ENCODE data around the gene COBL.

The COBL gene

DNA sequence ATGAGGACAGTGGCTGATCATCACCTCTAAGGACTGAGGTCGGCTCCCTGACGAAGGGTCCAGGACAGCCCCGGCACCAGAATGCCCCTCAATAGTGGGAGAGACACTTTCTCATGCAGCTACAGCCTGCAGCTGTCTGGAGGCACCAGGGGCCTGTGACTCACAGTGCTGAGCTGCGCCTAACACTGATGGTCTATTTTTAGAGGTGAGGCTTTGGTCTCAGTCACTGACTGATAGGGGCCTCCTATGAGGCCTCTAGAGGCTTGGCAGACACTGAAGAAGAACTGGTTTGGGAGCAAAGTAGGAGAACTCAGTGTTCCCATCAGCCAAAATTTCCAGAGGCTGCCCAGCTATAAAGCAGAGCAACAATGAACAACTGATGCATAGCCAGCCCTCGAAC lies 130.1 kb downstream of the COBL start:
- no peak for DNase-seq

DNA sequence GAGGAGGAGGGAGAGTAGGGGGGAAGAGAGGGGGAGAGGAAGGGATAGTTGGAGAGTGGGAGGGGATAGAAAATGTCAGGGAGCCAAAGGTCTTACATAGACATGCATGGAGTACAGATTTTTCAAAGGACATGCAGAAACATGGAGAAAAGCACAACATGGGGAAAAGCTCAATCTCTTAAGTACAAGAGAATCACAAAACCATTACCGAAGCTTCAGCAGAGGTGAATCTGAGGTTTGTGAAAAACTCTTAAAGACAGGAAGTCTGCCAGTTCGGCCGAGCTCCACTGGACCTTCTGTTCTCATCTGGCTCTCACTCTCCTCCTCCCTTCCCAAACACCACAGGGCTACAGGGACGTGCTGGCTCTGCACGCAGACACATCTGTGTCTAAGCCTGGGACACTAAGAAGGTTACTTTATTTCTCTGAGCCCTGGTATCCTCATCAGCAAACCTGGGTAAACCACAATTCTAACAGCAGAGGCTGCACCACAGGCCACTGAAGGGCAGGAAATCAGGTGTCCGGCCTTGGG lies 133.9 kb downstream of the COBL start:
- no peak for DNase-seq

DNA sequence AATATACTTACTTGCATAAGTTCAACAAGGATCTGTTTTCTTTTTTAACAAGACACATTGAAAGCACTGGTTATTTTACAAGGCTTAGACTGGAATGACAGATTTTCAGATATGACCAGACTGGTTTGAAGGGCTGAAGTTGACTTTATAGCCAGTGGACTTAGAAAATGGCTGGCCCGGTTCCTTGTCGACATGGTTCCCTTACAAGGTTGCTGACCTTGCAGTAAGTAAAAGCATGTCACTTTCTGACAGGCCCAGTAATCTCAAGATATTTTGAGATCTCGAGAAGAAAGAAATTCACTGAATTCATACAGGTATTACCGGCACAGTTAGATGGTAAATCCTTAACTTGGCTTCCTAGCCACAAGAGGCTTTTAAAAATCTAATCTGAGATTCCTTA lies 136.5 kb downstream of the COBL start:
- no peak for DNase-seq

DNA sequence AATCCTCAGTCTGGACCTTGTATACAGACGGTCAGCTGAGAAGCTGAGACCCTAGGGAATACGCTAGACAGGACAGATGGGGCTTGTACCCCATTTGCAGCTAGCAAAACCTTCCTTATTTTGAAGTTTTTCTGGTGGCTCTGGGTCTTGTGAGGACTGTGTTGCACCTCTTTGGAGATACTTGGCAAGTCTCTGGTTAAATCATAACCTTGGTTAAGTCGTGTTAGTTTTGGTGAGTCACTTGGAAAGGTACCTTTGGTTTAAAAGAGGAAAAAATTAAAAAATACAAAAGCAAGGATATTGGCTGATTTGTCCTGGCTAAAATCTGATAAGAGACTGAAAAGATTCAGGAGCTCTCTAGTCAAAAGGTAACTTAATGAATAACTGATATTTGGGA lies 140.6 kb downstream of the COBL start:
- no peak for DNase-seq

DNA sequence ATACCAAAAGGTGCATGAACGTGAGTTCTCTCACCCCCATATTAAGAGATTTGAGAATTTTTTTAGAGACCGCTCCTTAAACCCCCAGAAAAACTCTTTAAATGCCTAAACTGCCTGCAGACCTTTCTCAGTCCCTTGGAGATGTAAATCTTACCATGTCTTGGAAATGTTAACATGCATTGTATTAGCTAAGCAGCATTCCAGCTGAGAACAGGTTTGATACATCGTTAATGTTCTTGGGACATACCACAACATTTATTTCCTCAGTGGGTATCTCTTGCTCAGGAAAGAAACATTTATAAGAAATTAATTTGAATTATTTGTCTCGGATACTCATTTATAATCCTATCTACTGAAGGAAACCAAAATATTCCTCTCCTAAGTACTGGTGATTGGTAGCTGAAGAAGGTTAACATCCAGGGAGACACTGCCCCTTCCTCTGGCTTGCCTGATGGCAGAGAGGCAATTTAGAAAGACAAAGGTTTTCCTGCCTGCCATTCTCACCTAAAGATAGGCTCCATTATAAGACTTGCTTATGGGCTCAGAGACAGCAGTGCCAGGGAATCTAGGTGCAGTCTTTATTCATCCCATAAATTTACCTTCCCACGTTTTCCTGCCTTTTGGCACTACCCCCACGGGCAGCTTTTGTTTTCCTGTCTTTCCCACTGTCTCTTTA lies 141.2 kb downstream of the COBL start:
- no peak for DNase-seq

DNA sequence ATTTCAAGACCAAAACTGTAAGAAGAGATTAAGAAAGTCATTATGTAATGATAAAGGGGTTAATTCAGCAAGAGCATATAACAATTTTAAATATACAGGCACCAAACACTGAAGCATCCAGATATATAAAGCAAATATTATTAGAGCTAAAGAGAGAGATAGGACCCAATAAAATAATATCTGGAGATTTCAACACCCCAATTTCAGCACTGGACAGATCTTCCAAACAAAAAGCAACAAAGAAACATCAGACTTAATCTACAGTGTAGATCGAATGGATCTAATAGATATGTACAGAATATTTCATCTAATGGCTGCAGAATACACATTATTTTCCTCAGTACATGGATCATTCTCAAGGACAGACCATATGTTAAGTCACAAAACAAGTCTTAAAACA lies 151.3 kb downstream of the COBL start:
- no peak for DNase-seq

DNA sequence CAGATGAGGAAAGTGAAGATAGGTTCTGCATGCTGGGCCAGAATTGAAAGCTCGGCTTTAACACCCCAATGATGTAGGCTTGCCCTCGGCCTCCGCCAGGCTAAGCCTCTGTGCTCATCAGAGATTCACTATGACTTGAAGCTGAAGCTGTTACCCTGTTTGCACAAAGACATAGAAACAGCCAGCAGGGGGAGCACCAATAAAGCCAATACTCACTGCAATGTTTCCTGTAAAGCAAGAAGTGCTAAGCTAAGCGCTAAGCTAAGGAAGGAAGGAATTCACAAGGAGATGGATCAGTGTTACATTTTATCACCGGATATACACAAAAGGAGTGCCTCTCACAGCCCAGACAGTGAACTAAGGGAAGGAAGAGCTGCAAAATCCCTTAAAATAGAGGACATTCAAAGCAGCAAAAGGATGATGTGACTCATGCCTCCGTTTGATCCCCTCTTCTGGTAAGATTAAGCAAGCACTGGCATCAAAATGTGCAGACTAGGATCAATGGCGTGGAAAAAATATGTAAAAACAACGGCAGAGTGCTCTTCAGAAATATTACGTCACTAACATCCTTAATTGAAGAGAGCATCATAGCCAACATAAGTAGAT lies 153.8 kb downstream of the COBL start:
- peak; percentile 56 to 86 for DNase-seq

DNA sequence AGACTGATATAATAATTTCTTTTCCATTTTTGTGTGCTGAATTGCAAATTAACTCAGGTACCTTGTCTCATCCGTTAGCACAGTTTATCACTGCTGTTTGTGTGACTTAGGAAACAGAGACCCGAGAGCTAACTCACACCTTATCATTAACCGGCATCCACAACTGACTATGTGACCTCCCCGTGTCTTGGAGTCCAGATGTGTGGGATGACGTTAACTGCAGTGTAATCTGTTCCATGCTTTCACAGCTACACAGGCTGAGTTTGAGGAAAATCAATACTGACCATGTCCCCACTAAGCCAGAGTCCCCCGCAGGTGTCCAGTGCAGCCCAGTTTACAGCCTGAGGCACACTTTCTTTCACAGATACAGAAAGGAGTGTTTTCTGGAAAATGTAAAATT lies 154.7 kb downstream of the COBL start:
- DNase-seq = no peak

DNA sequence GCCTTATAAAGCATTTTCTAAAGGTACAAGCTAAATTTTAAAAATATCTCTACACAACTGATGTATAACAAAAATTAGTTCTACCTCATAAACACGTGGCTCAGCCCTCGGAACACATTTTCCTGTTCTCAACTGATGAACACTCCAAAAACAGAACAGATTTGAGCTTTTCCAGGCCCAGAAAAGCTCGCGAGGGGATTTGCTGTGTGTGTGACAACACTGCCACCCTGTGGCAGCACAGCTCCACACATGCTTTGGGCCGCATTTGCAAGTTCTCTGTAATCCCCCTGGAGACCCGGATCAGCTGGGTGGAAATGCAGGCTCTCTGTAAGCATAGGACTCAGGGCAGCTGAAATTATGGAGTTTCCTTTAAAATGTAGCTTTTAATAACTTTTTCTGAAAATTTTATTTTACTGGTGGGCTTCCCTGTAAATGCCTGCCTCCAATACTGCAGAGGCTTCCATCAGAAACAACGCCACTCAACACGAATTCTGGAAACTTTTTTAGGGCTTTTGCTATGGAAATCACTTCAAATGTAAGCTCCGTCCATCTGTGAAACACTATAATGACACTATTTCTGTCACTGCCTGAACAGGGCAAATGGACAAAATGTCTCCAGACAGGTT lies 155.5 kb downstream of the COBL start:
- peak; percentile 29 to 62 for DNase-seq

DNA sequence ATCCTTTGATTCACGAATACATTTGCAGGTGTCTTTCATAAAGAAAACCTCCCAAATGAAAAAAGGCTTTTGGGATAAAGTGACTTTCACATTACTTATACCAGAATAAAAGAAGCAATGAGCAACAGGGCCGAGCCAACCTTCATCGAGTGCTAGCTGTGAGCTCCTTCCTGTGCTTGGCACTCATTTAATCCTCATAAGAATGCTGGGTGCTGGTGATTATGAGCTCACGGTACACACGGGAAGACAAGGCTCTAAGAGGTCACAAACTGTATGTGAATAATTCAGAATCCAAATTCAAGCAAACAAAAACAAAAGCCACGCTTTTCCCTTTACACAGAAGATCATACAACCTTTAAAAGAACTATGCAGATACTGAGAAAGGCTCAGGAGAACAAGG lies 156.2 kb downstream of the COBL start:
- DNase-seq = no peak

DNA sequence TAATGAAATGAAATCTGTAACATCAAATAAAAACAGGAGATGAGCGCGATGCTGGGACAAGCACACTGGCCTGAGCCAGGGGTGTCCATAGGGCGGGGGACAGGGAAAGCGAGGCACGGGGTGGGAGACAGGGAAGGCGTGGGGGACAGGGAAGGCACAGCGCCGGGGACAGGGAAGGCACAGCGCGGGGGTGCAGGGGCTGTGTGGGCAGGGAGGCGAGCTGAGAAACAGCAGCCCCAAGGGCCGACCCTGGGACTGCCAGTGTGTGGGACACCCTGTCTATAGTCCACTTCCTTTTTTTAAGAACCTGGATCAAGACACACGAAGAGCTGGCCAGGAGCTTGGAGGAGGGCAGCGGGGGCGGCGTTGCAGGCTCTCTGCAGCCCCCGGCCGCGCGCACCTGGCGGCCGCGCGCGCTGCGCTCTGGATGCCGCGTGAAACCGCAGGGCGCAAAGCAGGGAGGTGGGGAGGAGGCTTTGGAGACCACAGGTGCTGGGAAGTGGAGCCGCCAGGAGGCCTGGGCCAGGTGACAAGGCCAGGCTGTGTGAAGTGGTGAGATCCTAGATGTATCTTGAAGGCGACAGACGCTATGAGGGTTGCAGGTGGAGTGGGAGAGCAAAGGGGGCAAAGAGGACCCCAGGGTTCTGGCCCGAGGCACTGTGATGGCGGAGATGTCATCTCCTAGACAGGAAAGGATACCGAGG lies 157.7 kb downstream of the COBL start:
- DNase-seq = no peak

DNA sequence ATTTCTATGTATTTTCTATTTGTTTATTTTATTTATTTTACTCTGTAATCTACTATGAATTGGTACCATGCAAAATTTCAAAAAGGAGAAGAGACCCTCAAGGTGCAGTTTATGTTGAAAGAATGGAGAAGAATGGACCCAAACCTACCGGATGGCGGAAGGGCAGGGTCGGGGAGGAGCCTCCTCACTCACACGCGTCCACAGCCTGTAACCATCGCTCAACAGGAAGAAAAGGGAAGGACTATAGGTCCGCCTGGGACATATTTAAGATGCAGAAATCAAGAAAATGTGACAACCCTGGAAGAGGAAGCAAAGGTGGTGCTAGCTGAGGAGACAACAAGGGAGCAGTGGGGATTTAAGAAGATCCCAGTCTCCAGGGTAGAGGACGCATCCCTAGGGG lies 158.4 kb downstream of the COBL start:
- peak; percentile 9 for DNase-seq

DNA sequence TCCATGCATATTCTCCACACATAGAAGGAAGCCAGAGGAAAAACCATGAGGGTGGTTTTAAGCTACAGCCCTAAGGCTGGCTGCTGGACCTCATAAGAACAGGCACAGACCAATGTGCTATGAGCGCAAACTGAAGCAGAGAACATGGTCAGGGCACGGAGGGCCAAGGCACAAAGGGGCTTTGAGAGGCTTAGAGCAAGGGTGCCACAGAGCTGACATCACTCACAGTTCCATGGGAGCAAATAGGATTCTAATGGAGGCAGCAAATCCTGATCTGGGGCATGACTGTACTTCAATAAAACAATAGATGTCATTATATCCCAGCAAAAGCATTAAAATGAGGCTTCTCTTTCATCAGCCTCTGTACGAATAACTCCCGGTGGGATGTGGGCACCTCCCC lies 162.4 kb downstream of the COBL start:
- DNase-seq = no peak

DNA sequence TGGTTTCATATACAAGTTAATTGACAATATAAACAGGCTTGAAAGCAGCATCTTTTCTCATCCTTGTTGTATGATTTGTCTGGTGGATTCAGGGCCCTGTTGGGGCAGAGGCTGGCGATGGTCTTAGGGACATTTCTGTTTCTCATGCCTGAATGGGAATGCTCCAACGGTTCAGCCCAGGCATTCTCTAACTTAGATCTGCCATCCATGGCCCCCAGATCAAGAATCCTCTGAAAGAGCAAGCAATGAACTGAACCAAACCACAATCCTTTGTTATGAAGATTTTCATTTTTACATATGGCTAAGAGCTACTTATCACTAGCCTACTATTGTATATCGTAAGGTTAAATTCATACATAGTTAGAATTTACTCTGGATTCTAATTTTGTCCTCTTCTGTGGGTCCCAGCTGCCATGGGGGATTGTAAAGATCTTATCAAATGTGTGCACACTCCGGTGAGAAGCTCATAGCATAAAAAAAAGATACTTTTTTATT lies 163.9 kb downstream of the COBL start:
- DNase-seq = no peak

DNA sequence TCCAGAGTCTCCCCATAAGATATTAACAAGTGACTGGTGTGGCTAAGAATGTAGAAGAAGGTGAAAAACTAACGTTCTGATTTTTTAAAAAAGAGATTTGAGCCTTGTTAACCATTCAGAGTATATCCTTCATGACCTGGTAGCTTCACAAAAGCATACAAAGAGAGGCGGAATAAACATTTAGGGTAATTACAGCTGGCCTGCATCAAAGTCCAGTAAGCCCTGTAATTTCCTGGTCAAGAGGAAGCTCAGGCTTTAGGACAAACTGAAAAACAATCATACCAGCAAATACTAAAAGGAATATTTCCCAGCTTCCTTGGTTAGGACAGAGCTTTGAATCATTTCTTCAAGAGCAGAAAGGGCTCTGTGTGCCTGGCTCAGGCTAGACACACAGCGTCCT lies 165.2 kb downstream of the COBL start:
- DNase-seq = no peak

DNA sequence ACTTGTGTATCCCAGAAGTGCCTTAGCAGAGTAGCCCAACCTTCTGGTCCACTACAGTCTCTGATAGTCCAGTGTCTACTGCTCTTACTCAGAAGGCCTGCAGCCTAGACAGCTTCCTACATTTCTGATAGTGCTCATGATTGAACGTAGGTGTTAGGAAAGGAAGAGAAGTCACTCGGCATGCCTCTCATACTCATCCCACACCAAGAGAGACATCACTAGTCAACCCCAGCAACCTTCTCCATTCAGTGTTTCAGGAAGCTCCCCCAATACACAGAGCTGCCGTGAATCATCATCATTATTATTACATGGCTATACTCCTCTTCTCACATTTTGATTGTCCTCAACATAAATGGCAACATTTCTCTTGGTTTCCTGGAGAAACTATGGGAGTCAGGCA lies 166.4 kb downstream of the COBL start:
- no peak for DNase-seq

DNA sequence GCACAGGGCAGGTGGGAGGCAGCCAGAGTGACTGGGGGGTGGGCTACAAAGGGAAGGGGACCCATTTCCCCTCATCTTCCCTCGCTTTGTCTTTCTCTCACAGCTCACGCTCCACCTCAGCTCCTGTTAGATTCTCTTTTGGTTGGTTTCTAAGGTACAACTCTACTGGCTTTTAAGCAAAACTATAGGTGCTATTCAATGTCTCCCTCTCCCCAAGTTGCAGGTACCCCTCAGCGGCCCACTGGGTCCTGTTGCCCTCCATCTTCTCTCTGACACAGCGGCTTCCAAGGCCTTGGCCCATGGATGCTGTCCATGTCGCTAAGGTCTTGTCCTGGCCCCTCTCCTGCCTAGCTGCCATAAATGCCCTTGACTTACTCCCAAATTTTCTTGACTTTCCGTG lies 168.4 kb downstream of the COBL start:
- DNase-seq = no peak

DNA sequence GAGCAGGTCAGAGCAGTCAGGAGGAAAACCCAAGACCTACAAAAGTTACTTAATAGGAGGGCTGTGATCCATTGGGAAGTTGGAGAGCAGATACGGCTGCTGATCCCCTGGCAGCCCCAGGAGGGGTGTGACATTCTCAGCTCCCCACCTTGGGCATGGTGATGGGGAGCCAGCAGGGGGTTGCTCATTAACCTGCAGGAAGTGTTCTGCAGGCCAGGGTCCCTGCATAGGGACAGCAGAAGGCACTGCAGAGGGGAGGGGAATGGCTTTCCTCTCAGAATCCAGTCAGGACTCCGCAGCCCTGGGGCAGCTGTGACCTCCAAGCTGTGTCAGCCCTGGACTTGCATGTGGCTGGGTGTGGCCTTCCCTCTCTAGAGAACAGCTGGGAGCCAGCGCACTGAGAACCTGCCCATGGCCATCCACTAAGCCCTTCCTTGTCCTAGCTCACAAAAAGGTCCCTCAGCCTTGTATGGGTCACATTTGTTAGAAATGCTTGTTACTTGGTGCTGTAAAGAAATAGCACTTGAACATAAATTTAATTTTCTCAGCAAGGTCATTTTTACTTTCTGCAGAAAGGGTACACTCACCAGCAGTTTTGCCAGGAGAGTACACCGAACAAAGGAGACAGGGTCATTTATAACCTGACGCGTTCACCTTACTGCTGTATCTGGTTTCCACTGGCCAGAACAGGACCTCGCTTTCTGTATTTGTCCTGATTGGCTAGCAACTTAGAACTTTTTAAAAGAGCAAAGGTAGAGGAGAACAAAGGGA lies 169.6 kb downstream of the COBL start:
- no peak for DNase-seq

DNA sequence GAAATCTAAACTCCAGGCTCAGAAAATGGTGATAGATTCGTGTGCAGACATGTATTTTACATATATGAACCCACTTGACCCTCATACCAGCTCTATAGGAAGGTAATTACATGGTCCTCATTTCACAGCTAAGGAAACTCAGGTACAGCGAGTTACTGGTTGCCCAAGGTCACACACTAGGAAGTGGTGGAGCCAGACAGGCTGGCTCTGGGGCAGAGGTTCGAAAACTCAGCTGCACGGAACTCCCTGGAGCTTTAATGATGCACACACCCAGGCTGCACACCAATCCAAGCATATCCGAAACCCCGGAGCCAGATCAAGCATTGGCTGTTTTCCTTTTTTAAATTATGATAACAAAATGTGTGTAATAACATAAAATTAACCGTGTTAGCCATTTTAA lies 172.4 kb downstream of the COBL start:
- DNase-seq = no peak

DNA sequence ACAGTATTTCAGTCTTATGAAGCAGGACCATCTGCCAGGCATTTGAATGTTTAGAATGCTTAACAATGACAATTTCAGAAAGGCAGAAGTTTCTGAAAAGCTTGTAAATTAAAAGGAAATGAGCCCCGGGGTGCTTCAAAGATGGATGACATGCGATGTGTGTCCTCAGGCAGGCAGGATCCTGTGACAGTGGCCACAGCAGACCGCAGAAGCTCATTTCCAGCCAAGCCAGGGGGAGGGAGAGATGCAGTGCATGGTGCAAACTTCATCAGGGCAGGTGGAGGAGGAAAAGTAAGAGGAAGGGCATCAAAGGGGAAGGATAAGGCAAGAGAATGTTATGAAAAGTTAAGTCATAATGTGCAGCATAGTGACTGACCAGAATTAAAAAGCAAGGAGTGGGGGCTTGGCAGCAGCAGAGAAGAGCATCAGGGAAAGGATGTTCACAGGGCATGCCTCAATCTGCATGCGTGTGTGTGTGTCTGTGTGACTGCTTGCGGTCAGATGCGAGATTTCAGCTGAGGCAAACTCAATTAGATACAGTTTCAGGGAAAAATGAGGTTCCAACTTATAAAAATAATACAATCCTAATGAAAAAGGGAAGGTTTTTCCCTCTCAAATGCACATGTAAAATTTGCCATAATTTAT lies 173.7 kb downstream of the COBL start:
- no peak for DNase-seq

DNA sequence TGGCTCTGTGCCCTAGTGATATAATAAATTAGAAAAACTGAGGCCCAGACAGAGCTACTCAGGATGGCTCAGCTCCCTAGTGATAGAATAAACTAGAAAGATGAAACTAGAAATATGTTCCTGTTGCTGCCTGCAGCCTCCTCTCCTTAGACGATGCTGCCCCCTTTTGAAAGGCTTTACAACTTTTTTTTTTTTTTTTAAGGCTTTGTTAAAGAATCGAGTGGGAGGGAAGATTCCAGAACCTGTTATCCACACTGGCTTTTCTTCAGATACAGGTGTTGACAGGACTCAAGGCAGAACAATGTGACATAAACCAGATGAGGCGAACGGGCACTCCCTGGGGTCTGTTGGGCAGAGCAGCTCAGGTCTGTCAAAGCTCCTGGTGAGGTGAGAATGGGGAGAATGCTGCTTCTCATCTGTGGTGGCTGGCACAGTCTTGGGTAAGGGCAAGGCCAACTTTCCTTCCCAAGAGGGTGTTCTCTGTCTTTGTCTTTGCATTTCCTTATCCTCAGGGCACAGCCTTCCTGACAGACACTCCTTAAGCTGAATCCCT lies 175.1 kb downstream of the COBL start:
- DNase-seq = peak; percentile 47 to 49

All from inflammatory macrophage treated with lipopolysaccharide for 1 hour (primary cell).